H1 (cell line): ENCODE measurements around the gene MACROH2A1. TPM values are rescaled to one million over a fixed set of nuclear protein-coding genes. Genes with fewer than 3 reads are reported as not detected.
A peak's percentile ranks its signal among the peaks of the same experiment; 100 is the strongest.

Source experiments
- CTCF ChIA-PET: fragments of 300-600 bp; sonication (Branson Sonifier 250); formaldehyde crosslinking; loops from one replicate; lab custom pipeline; 2021; ENCODE audit not compliant: partially characterized antibody; lab: Charles Lee
- POLR2A ChIA-PET: fragments of 300-600 bp; sonication (Branson Sonifier 250); formaldehyde crosslinking; loops from one replicate; lab custom pipeline; 2021; ENCODE audit warnings: inconsistent platforms; ENCODE audit not compliant: partially characterized antibody; lab: Charles Lee
- DNase-seq, 2 experiments: peaks; one replicate each; pipeline versions ENCODE4 v3.0.0 to v3.0.0-alpha.2; 2010 to 2022; ENCODE audit warnings: low spot score in 2 of 2, low read depth in 1 of 2, mixed read lengths in 1 of 2
- FAIRE-seq: peaks from 2 replicates; lab custom pipeline; 2011; peaks lifted over from hg19 to GRCh38; lab: Jason Lieb, UNC
- H2AFZ ChIP-seq: 2 replicates; pipeline ENCODE4 v1.8.1; 2012; ENCODE audit warnings: low read length, inconsistent platforms
- H2AK5ac ChIP-seq: 2 replicates; pipeline ENCODE4 v1.6.1; 2013; ENCODE audit warnings: low read depth, low read length
- H2BK120ac ChIP-seq: replicated peaks from 2 replicates; pipeline ENCODE3; 2013; ENCODE audit warnings: low read depth, low read length, inconsistent platforms
- H2BK12ac ChIP-seq: 2 replicates; pipeline ENCODE4 v1.6.1; 2013; ENCODE audit warnings: low read depth, low read length
- H2BK15ac ChIP-seq: 2 replicates; pipeline ENCODE4 v1.6.1; 2013; ENCODE audit warnings: low read length
- H2BK20ac ChIP-seq: 2 replicates; pipeline ENCODE4 v1.6.1; 2013; ENCODE audit warnings: low read length
- H2BK5ac ChIP-seq: 2 replicates; pipeline ENCODE4 v1.6.1; 2013; ENCODE audit warnings: low read depth, low read length
- H3K14ac ChIP-seq: 2 replicates; pipeline ENCODE4 v1.6.1; 2013; ENCODE audit warnings: inconsistent platforms; ENCODE audit not compliant: insufficient read length
- H3K18ac ChIP-seq: 2 replicates; pipeline ENCODE4 v1.6.1; 2013; ENCODE audit warnings: low read length; ENCODE audit errors: extremely low read depth
- H3K23ac ChIP-seq: 2 replicates; pipeline ENCODE4 v1.6.1; 2013; ENCODE audit warnings: inconsistent platforms; ENCODE audit not compliant: insufficient read length
- H3K23me2 ChIP-seq: 2 replicates; pipeline ENCODE4 v1.6.1; 2013; ENCODE audit warnings: low read depth, low read length
- H3K27ac ChIP-seq: 2 replicates; pipeline ENCODE4 v1.6.1; 2011; ENCODE audit warnings: low read depth, low read length, inconsistent platforms
- H3K27me3 ChIP-seq, 4 experiments: replicated peaks in 1 of 4; 1 replicate in 1 of 4; 2 replicates in 3 of 4; pipeline versions ENCODE4 v1.6.1 to v1.8.1; 2011 to 2013; ENCODE audit warnings: low read length in 3 of 4, mild to moderate bottlenecking in 3 of 4, inconsistent platforms in 2 of 4, mixed read lengths in 2 of 4, moderate library complexity in 1 of 4; ENCODE audit not compliant: control insufficient read depth in 3 of 4, insufficient read depth in 3 of 4; ENCODE audit errors: extremely low read depth in 1 of 4
- H3K36me3 ChIP-seq, 4 experiments: 2 replicates each; pipeline versions ENCODE4 v1.6.1 to v1.8.1; 2011 to 2013; ENCODE audit warnings: mild to moderate bottlenecking in 4 of 4, low read length in 3 of 4, moderate library complexity in 2 of 4, control low read depth in 1 of 4, inconsistent platforms in 1 of 4; ENCODE audit not compliant: insufficient read depth in 4 of 4, control insufficient read depth in 2 of 4
- H3K4ac ChIP-seq: replicated peaks from 2 replicates; pipeline ENCODE3; 2013; ENCODE audit warnings: low read length, low read depth, mixed read lengths, inconsistent platforms; ENCODE audit not compliant: insufficient read length
- H3K4me1 ChIP-seq, 4 experiments: replicated peaks in 1 of 4; 1 replicate in 1 of 4; 2 replicates in 3 of 4; pipeline versions ENCODE4 v1.6.1 to v1.8.1; 2011 to 2013; ENCODE audit warnings: low read length in 3 of 4, inconsistent platforms in 2 of 4, mixed read lengths in 1 of 4; ENCODE audit not compliant: insufficient read depth in 4 of 4, control insufficient read depth in 3 of 4
- H3K4me2 ChIP-seq, 2 experiments: 2 replicates each; pipeline versions ENCODE4 v1.6.1 to v1.8.1; 2011 to 2013; ENCODE audit warnings: low read depth in 2 of 2, low read length in 2 of 2, control low read depth in 1 of 2, inconsistent platforms in 1 of 2, mild to moderate bottlenecking in 1 of 2; ENCODE audit not compliant: insufficient read depth in 1 of 2
- H3K4me3 ChIP-seq, 4 experiments: fragments of 200-600, 300-600 bp in 1 of 4; sonication (generic), shearing (Covaris generic), sonication (Bioruptor Twin) in 1 of 4; 2 replicates each; pipeline versions ENCODE4 v1.5.1 to v1.8.1; 2011 to 2016; ENCODE audit warnings: low read length in 4 of 4, low read depth in 3 of 4, control low read depth in 2 of 4, inconsistent platforms in 2 of 4, mild to moderate bottlenecking in 2 of 4, mixed read lengths in 1 of 4, moderate library complexity in 1 of 4; ENCODE audit not compliant: insufficient read depth in 2 of 4; ENCODE audit errors: extremely low read depth in 1 of 4
- H3K56ac ChIP-seq: replicated peaks from 2 replicates; pipeline ENCODE3; 2013; ENCODE audit warnings: low read depth, mild to moderate bottlenecking, mixed read lengths, low read length, inconsistent platforms; ENCODE audit not compliant: insufficient read length
- H3K79me1 ChIP-seq: 2 replicates; pipeline ENCODE4 v1.6.1; 2013; ENCODE audit warnings: low read depth, low read length, control low read depth
- H3K79me2 ChIP-seq, 2 experiments: 2 replicates each; pipeline versions ENCODE4 v1.6.1 to v1.8.1; 2012 to 2013; ENCODE audit warnings: low read length in 2 of 2, mild to moderate bottlenecking in 2 of 2, inconsistent platforms in 1 of 2; ENCODE audit not compliant: insufficient read depth in 2 of 2, control insufficient read depth in 1 of 2
- H3K9ac ChIP-seq, 4 experiments: replicated peaks in 1 of 4; 1 replicate in 1 of 4; 2 replicates in 3 of 4; pipeline versions ENCODE4 v1.6.1 to v1.8.1; 2011 to 2013; ENCODE audit warnings: low read depth in 3 of 4, low read length in 3 of 4, control low read depth in 2 of 4, mild to moderate bottlenecking in 2 of 4, moderate library complexity in 2 of 4, inconsistent platforms in 1 of 4; ENCODE audit errors: extremely low read depth in 1 of 4
- H3K9me3 ChIP-seq, 2 experiments: 2 replicates each; pipeline versions ENCODE4 v1.6.1 to v1.8.1; 2012 to 2013; ENCODE audit warnings: mild to moderate bottlenecking in 2 of 2, moderate library complexity in 2 of 2, control low read depth in 1 of 2, inconsistent platforms in 1 of 2, low read depth in 1 of 2, low read length in 1 of 2, mixed read lengths in 1 of 2; ENCODE audit not compliant: insufficient read depth in 2 of 2
- H4K20me1 ChIP-seq, 2 experiments: replicated peaks in 1 of 2; 2 replicates each; pipeline versions ENCODE3 to v1.8.1; 2011 to 2013; ENCODE audit warnings: inconsistent platforms in 2 of 2, low read length in 2 of 2, mild to moderate bottlenecking in 1 of 2; ENCODE audit not compliant: insufficient read depth in 2 of 2, control insufficient read depth in 1 of 2
- H4K5ac ChIP-seq: 2 replicates; pipeline ENCODE4 v1.6.1; 2013; ENCODE audit warnings: low read length, low read depth, mixed read lengths, inconsistent platforms; ENCODE audit not compliant: insufficient read length
- H4K8ac ChIP-seq: 2 replicates; pipeline ENCODE4 v1.8.0; 2013; ENCODE audit warnings: mild to moderate bottlenecking, moderate library complexity, low read length, inconsistent platforms; ENCODE audit not compliant: insufficient read depth; ENCODE audit errors: extremely low read depth
- H4K91ac ChIP-seq: replicated peaks from 2 replicates; pipeline ENCODE3; 2013; ENCODE audit warnings: low read length, mixed read lengths, inconsistent platforms; ENCODE audit not compliant: insufficient read length
- WGBS, 2 experiments: shearing (Covaris generic) in 1 of 2; methylation state at CpG; one replicate each; pipeline versions ENCODE4 v1.1.6 to v1.1.7; 2013 to 2015; ENCODE audit warnings: low lambda C conversion rate in 2 of 2, mixed read lengths in 2 of 2, inconsistent platforms in 1 of 2, low coverage in 1 of 2, missing lambda C conversion rate in 1 of 2; ENCODE audit not compliant: insufficient replicate concordance in 2 of 2, insufficient coverage in 1 of 2, insufficient read length in 1 of 2; ENCODE audit errors: extremely low coverage in 1 of 2, missing lambda C conversion rate in 1 of 2; 5-methylcytosine and 5-hydroxymethylcytosine counted together
- polyA plus RNA-seq, 7 experiments: library from polyadenylated mRNA; depleted of rRNA in 3 of 7; stranded (reverse) in 5 of 7; unstranded in 2 of 7; fragments of >200 nt in 5 of 7; fragments of 200-250 nt in 2 of 7; gene quantifications; 1 replicate in 5 of 7; 2 replicates in 1 of 7; 4 replicates in 1 of 7; pipeline versions ENCODE4 v1.2.1 to v1.2.3, GENCODE V29; 2011 to 2013; ENCODE audit warnings: missing spikeins in 2 of 7, mixed read lengths in 2 of 7
- total RNA-seq: library from RNA; stranded (reverse); fragmentation: NEBNext Ultra II Directional; extraction: Animal tissue kit (Norgen Biotek cat#: 25700); gene quantifications from 2 replicates; pipeline ENCODE4 v1.2.1, GENCODE V29; 2021

The MACROH2A1 gene
- total and polyA plus RNA-seq, 2 of the 8 experiments (the other 6 are each of a cell fraction or from before 2014, with no cell fraction given) = 60.0 to 92.3 TPM

GRCh38 chr5:135308245-135308644 is 90.8 kb downstream of the MACROH2A1 start:
- Histone ChIP-seq H2BK5ac (no peak overlapping the region), H4K5ac (no peak overlapping the region), H3K4me1 (peaks cover 0 to 11% (median 2%) of the 10 kb centered on the region in 4 experiments; a peak in 3 of 7 replicates), H3K9me3 (no peaks in the 10 kb centered on the region), H4K91ac (no peak overlapping the region), H3K18ac (no peak overlapping the region), H2BK15ac (no peak overlapping the region), H4K20me1 (no peaks in the 10 kb centered on the region), H2BK20ac (no peak overlapping the region), H3K56ac (no peak overlapping the region), H3K79me1 (no peaks in the 10 kb centered on the region), H3K27ac (no peak overlapping the region), H3K4me2 (no peak overlapping the region), H3K4ac (no peak overlapping the region), H3K27me3 (peaks cover 0 to 7% (median under 1%) of the 10 kb centered on the region in 4 experiments; a peak in 2 of 7 replicates), H3K23ac (no peak overlapping the region), H3K23me2 (no peaks in the 10 kb centered on the region; the same call in 1 of the 2 replicates), H3K79me2 (no peaks in the 10 kb centered on the region), H3K4me3 (no peak overlapping the region), H2BK120ac (no peak overlapping the region), H3K14ac (no peak overlapping the region), H2BK12ac (no peak overlapping the region), H3K9ac (no peak overlapping the region), H3K36me3 (no peaks in the 10 kb centered on the region), H2AK5ac (no peak overlapping the region), H2AFZ (no peak overlapping the region), H4K8ac (peak overlapping the region; percentile 66)
- DNase-seq (no peak), FAIRE-seq (no peak)
- CTCF ChIA-PET = interaction anchor here (0.8 to 1.6 kb wide), 3 partner anchors 10 to 17 kb away, joined by 3 to 4 read pairs (median 3); no protein-coding TSS in a partner anchor
- POLR2A ChIA-PET = no interaction called here
- WGBS, 2 experiments = 96% methylated on average over 7 of the region's 7 CpGs; no CpG with 5 or more reads in 1 of the 2 experiments
